ENCODE data around the gene PTH1R.

PTH1R gene

DNA sequence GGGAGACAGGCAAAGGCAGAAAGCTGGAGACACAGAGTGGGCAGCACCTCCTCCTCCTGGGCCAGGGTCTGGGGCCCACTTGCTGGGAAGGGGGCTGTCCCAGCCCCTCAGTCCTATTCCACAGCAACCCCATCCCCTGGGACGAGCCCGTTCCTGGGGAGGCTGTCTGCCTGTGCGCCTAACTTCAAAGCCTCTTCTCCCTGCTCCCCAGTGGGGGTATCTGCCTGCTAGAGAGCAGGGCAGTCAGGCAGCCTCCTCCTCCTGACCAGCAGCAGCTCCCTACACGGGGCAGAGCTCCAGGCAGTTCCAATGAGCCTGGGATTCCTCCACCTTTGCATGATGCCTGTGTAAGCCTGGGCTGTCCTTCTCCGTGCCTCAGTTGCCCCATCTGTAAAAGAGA is 6.9 kb downstream of the PTH1R start:
- DNase-seq: no peak

DNA sequence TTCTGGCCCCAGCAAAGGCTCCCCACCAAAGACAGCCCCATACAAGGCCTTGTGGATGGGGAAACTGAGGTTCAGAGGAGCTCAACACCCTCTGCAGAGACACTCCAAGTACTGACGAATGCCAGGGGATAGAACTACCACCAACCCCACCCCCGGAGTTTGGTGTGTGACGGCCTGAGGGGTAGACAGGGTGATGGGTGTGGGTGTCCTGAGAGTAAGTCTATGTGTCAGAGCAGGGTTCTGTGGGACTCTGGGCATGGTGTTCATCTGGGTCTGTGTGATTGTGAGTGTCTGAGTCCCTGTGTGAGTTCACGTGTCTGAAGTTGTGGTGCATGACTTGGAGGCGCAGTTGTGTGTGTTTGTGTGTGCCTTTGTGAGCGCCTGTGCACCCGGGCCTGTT is 7.4 kb downstream of the PTH1R start:
- no peak for DNase-seq

DNA sequence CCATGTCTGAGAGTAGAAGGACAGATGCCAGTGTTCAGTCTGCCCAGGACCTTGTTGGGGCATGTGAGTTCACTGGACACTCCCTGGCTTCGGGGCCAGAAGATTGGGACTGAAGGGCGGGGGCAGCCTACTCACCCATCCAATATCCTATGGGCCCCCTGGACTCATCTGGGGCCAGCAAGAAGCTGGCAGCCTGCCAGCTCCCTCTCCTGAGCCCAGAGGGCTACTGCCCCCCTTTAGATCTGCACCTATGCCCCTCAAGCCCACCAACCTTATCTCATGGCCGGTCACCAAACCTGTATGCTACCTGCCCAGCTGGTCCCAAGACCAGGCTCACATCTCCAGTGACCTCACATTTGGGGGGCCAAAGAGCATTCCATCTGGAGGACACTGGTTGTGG is 8.1 kb downstream of the PTH1R start:
- DNase-seq: no peak

DNA sequence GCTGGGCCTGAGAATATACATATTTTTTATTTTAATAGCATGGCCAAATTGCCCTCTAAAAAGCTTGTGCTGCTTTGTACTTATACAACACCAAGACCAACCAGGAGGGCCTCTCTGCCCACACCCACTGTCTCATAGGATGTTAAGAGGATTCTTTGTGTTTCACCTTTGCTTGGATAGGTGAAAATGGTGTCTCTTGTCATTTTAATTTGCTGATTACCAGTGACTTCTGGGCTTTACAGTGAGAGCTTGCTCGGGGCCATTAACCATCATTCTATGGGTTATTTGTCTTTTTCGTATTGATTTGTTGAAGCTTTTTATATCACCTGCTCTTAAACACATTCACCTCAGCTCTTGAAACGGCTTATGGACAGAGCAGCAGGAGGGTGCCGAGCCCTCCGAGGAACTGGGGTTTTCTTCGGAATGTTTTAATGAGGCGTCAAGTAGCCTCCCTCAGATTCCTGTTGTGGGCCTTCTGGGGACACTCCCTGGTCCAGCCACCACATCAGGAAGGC is 10.5 kb downstream of the PTH1R start:
- DNase-seq: no peak

DNA sequence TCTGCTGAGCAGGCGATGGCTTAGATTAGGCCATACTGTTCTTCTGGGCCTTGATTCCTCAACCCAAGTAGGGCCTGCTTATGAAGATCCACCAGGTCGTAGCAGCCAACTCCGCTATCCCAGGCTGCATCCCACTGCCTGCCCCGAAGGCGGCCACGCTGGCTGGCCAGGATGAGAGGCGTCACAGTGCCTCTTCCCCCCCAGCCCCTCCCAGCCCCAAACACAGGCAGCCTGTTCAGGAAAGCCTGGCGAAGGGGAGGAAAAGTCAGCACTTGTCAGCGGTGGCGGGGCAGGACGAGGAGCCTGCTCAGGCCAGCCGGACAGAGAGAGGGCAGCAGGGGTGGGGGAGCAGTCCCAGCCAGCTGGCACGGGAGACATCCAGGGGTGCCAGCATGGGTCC is 11.2 kb downstream of the PTH1R start:
- DNase-seq: no peak

DNA sequence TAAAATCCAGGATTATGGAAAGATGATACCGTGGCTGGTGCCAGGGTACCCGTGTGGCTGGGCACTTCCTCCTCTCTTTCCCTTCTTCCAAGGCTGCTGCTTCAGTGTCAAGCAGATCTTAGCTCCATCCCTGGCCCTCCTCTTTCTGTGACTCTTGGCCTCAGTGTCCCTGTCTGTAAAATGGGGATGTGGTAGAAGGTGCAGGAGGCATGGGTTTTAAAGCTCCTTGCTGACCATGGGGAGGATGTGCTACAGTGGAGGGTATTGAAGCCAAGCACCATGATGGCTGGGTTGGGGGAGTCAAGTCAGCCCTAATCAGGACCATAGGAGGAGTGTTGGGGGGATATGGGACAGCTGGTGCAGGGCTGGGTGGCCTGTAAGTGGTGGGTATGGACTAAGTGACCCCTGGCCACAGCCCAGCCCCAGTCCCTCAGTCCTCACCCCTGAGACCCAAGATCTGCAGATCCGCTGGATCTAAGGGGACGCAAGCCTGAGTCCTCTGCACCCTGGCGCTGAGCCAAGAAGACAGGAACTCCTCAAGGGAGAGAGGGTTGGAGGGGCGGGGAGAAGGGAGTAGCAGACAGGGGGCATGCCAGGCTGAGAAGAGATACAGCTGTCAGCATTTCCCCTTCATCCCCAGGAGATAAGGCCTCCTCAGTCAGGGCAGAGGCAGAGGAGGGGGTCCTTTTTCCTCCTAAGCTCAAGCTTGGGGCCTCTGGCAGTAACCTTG is 12.0 kb downstream of the PTH1R start:
- no peak for DNase-seq

DNA sequence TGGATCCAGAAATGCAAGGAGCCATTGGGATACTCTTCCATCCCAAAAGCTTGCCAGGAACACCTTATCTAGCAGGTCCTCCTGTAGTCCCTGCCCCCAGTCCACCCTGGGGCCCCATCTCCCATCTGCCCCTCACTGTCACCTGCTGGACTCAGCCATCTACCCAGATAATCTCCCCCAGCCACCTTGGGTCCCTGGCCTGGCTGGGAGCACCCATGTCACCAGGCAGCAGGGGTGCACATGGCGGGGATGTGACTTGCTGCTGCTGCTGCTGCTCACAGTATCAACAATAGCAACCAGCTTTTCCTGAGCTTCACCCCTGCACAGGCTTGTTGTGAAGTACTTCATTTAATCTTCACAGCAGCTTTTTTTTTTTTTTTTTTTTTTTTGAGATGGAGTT is 12.6 kb downstream of the PTH1R start:
- no peak for DNase-seq

DNA sequence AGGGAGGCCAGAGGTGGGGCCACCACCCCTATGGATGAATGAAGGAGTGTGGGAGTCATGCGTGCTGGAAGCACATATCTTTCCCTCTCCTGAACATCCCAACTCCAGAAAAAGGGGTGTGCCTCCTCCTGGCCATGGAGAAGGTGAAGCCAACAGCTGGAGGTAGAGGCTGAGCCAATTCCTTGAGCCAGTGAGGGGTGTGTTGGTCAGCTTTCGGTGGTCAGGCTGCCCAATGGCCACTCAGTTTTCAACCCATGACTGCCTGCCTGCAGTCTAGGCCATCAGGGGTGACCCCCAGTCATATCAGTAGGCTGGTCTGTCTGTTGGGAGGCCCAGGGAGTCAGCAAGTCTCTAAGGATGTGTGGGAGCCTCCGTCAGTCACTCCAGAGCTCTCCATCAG is 13.6 kb downstream of the PTH1R start:
- no peak for DNase-seq

DNA sequence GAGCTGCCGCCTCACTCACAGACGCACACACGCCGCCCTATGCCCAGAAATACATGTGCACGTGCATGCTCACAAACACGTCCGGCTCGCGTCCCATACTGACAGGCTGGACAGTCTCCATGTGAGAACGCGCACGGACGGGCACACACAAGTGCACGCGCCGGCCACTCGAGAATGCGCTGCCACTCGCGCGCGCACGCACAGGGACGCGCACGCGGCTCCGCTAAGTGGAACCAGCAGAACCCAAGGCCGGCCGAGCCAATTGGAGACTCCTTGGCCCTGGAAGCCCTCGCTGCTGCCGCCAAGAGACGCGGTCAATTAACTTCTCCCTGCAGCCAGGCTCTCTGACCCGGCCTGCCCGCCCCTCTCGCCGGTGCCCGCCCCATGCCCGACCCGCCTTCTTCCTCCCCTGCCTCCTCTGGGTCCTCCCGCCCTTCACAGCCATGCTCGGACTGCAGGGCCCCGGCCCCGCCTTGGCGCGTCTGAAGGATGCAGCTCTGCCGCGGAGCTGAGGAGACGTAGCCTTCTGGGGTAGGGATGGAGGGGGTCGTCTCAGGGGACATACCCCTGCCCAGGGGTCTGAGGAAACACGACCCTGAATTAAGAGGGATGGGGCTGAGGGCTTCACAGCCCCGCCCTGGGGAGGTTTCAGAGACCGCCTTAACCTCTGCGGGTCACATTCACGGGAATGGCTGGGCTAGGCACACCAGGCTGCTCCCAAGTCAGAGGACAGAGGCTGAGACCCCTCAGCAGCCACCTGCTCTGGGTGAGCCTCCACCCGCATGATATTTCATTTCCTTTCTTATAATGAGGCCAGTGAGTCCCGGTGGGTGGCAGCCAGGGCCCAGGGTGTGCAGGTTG is 15.0 kb downstream of the PTH1R start:
- DNase-seq: no peak

DNA sequence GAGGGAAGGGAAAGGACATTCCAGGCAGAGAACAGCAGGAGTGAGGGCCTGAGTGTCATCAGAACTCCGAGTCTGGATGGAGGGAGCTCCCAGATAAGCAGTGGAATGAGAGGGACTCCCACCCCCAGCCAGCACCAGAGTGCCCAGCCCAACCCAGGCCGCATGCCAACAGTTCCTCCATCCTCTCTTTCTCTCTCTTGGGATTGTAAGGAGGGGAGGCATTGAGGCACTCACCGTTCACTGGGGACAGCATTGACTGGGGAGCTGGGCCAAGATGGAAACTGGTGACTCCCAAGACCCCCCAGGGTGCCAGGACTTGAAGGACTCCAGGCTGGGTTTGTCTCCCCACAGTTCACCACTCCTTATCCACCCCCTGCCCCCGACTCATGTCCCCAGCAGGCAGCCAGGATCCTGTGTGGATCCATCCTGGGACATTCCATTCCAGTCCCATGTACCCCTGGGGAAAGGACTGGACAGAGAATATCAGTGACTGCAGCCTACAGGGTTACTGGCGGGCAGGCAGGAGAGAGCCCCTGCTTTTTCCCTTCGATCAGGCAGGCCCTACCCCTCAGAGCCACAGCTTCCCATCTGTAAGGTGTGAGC is 15.7 kb downstream of the PTH1R start:
- DNase-seq: no peak

DNA sequence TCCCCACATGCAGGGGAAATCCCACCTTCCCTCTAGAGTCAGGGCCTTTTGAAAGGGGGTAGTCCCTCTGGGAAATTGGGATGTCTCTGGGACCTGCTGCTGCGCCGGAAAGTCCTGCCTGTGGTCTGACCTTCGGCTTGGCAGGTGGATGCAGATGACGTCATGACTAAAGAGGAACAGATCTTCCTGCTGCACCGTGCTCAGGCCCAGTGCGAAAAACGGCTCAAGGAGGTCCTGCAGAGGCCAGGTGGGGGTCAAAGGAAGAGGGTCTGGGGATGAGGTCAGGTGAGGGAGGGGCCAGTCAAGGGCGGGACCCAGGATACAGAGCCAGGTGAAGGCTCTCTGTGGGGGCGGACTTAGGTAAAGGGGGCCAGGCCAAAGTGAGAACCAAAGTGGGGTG is 16.2 kb downstream of the PTH1R start:
- no peak for DNase-seq

DNA sequence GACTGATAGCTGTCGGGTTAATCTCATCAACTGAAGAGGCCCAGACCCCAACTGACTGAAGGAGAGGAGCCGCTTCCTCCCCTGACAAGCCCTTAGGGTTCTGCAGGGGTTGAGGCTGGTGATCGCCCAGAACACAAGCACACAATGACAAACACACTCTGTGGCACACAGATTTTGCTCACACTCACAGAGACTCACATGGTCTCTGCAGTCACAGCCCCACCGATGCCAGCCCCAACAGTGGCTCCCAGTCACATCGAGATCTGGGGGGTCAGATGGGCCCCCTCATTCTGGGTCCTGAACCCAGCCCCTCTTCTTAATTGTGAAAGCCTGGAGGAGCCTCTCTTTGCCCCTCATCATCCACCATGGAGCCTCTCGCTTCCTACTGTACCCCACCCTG is 16.7 kb downstream of the PTH1R start:
- DNase-seq: no peak

DNA sequence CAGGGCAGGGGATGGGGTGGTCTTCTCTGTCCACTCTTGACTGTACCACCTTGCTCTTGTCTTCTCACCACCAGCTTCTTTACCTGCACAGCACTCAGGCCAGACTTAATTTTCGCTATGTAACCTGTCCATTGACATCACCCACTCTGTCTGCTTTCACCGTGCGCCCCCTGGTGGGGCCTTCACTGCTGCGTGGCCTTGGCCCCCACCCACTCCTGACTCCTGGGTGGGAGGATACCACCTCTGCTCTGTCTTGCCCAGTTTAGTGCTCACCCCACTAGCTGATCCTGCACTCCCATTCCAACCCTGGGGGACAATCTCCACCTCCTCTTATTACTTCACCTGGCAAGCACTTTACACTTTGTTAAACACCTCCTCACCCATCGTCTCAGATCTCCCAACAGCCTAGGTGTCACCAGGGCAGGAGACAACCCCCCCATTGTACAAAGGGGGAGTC is 17.7 kb downstream of the PTH1R start:
- DNase-seq: peak; percentile 83

DNA sequence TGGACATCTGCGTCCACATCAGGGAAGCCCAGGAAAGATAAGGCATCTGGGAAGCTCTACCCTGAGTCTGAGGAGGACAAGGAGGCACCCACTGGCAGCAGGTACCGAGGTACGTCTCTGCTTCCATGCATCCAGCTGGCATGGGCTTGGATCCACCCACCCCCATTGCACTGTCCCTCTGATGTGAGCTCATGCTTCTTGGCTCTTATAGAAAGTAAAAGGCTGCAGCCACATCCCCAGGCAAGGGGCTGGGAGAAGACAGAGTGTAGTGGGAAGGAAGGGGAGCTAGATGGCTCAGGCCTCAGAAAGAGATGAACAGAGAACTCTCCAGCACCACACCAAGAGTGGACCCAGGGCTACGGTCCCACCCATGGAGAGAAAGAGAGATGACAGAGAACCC is 18.2 kb downstream of the PTH1R start:
- DNase-seq: no peak

DNA sequence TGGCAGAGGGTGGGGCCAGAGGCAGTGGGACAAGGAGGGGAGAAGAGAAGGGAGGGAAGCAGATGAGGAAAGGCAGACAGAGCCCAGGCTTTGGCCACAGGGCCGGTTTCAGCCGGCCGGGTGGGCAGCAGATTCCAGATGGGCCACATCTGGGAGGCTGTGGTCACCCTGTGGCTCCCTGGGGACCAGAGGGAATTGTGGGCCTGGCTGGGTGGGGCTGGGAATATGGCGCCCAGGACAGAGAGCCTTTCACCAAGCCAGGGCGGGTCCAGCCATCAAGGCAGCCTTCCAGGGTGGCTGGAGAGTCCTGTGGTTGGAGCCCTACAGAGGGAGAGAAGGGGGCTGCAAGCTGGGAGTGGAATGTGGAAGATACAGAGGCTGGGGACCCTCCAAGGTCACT is 18.9 kb downstream of the PTH1R start:
- DNase-seq: no peak

DNA sequence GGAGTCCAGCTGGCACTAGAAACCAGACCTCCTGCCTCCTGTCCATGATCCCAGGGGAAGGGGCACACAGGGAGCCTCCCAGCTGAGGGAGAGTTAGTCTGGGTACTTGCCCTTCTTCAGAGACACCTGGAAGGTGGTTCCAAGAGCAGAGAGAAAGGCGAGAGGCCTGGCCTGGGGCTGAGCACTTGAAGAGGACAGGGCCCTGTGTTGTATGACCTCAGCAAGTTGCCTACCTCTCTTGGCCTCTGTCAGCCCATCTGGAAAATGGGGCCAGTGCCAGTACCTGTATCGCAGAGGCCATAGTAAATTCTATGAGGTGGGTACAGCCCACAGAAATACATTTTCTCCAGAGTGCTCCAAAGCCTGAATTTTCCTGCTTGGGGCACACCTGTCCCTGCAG is 19.5 kb downstream of the PTH1R start:
- no peak for DNase-seq

DNA sequence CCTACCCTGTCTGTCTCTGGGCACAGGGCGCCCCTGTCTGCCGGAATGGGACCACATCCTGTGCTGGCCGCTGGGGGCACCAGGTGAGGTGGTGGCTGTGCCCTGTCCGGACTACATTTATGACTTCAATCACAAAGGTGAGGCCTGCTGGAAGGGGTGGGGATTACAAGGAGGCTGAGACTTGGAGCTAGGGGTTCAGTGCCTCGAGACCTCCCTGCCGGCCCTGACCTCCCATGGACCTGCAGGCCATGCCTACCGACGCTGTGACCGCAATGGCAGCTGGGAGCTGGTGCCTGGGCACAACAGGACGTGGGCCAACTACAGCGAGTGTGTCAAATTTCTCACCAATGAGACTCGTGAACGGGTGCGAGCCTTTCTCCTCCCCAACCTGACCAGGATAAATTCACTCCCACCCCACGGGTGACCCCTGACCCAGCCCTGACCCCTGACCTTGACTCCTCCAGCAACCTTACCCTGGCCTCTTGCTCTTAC is 20.4 kb downstream of the PTH1R start:
- DNase-seq: no peak

DNA sequence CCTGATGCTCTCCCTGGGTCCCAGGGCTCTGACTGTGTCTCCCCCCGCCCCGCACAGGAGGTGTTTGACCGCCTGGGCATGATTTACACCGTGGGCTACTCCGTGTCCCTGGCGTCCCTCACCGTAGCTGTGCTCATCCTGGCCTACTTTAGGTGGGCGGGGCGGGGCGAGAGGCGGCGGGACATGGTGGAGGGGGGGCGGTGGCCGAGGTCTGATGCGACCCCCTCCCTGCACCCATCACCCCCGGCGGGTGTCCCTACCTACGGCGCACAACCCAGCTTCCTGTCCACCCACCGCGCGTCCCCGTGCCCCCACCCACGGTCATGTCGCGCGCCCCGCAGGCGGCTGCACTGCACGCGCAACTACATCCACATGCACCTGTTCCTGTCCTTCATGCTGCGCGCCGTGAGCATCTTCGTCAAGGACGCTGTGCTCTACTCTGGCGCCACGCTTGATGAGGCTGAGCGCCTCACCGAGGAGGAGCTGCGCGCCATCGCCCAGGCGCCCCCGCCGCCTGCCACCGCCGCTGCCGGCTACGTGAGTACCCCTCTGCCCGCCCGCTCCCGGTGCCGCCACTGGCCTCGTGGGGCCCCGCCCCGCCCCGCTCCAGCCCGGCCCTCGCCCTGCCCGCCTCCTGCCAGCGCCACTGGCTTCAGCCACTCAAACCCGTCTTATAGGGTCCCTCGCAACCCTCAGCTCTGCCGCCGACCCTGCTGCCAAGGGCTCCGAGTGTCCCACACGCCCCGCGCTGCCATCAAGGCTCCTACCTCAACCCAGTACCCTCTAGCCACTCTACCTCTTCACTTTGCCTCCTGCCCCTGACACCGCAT is 21.0 kb downstream of the PTH1R start:
- DNase-seq: no peak

DNA sequence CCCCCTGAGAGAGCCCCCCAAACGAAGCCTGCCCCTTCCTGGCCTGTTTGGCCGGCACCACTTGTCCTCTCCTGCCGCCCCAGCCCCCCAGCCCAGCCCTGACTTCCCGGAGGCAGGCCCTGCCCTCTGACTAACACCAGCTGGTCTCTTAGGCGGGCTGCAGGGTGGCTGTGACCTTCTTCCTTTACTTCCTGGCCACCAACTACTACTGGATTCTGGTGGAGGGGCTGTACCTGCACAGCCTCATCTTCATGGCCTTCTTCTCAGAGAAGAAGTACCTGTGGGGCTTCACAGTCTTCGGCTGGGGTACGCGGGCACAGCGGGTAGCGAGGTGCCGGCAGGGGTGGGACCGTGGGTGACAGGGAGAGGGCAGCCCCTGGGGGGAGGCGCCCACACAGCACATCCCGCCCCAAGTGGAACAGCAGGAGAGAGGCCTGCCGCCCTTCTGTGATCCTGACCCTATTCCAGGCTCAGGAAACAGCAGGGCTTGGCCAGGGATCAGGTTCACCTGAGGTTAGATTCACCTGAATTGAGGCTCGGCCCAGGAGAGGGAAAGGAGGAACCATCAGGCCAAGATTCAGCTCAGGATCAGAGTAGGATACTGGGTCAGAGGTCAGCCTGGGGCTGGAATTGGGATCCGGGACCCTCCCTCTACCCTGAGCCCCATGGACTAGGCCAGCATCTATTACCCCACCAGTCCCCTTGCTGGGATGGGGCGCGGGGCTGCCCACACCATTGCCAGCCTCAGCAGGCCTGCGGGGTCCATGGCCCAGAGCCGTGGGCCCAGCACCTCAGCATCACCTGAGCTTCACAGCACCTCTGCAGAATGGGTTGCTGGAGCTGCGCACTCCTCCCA is 21.9 kb downstream of the PTH1R start:
- DNase-seq: no peak

DNA sequence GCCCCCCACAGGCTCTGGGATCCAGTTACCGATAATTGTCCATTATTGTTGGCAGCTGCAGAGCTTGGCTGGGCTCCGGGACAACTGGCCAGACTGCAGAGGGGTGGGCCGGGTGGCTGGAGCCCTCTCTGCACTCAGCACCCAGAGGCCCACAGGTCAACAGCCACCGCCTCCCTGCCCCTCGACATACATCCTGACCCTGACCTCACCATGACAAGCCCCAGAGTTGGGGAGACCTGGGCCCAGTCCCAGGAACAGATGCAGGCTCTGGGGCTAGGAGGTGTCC is 22.4 kb downstream of the PTH1R start:
- DNase-seq: no peak

DNA sequence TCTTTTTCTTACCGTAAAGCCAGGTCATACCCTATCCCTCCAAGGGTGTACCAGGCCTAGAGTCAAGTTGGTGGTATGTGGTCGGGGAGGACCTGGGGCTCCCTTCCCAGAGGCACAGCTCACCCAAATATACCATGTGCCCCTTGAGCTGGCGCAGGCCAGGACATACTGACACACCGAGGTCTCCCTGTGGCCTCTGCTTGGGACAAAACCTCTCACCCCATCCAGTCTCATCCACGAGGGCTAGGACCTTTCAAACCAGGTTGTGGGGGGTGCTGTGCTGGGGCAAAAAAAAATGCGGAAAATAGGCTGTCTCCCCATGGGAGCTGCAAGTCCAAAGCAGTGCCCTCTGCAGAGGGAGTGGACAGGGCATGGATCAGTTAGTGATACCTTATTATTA is 22.8 kb downstream of the PTH1R start:
- no peak for DNase-seq

DNA sequence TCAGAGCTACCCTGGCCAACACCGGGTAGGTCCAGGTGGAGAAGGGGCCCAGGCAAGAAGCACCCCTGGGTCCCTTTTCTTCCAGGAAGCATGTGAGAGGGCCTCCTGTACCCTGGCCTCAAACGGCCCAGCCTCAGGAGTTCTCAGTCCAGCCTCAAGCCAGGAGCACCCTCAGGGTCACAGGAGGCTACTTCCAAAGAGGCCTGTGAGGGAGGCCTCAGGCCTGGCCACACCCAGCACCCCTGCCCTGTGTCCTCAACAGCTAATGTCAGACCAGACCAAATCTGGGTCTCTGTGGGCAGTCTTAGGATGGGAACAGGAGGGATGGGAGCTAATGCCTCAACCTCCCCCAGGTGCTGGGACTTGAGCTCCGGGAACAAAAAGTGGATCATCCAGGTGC is 23.5 kb downstream of the PTH1R start:
- DNase-seq: no peak

Measured in stimulated activated CD4-positive, alpha-beta T cell treated with anti-CD3 and anti-CD28 coated beads, Interleukin-4, amount 100 ng/mL, for 1 hour (primary cell).